WTC11 (cell line): ENCODE measurements around the gene INF2.

Experiments used
- CREM ChIP-seq: sonication (generic); formaldehyde crosslinking; IDR thresholded peaks from 2 replicates; pipeline ENCODE4 v1.8.1; 2022; ENCODE audit warnings: mild to moderate bottlenecking, missing genetic modification reagents, moderate library complexity
- MAX ChIP-seq: sonication (generic); formaldehyde crosslinking; IDR thresholded peaks from 2 replicates; pipeline ENCODE4 v1.8.0; 2022; ENCODE audit warnings: mild to moderate bottlenecking, missing genetic modification reagents
- ZBTB43 ChIP-seq: sonication (generic); formaldehyde crosslinking; IDR thresholded peaks from 2 replicates; pipeline ENCODE4 v1.8.1; 2023; ENCODE audit warnings: mild to moderate bottlenecking, missing genetic modification reagents
- ZNF396 ChIP-seq: fragments of 250-450 bp; sonication (Bioruptor Pico); IDR thresholded peaks from 2 replicates; pipeline ENCODE4 v1.8.0; 2021; ENCODE audit warnings: mild to moderate bottlenecking, moderate library complexity, borderline replicate concordance
- TF ChIP-seq, protein P1 (sequence below): fragments of 200-600 bp; IDR thresholded peaks from 2 replicates; pipeline ENCODE4 v1.8.0; 2022; ENCODE audit warnings: antibody characterized with exemption

GRCh38 chr14:104691546-104692260 is 2.3 kb downstream of the INF2 start:
- TF ChIP-seq, protein P1, sequence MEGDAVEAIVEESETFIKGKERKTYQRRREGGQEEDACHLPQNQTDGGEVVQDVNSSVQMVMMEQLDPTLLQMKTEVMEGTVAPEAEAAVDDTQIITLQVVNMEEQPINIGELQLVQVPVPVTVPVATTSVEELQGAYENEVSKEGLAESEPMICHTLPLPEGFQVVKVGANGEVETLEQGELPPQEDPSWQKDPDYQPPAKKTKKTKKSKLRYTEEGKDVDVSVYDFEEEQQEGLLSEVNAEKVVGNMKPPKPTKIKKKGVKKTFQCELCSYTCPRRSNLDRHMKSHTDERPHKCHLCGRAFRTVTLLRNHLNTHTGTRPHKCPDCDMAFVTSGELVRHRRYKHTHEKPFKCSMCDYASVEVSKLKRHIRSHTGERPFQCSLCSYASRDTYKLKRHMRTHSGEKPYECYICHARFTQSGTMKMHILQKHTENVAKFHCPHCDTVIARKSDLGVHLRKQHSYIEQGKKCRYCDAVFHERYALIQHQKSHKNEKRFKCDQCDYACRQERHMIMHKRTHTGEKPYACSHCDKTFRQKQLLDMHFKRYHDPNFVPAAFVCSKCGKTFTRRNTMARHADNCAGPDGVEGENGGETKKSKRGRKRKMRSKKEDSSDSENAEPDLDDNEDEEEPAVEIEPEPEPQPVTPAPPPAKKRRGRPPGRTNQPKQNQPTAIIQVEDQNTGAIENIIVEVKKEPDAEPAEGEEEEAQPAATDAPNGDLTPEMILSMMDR, result no peak
- TF ChIP-seq MAX (CRISPR knock-in tag) (no peak), ZBTB43 (CRISPR knock-in tag) (no peak), ZNF396 (CRISPR knock-in tag) (no peak), CREM (CRISPR knock-in tag) (no peak)
